GM12872 (cell line): Measurements from ENCODE around the gene MAP1LC3B.

ENCODE experiments used
- CTCF ChIP-seq: IDR thresholded peaks from 3 replicates; pipeline ENCODE4 v1.5.1; 2011; ENCODE audit warnings: low read depth, mild to moderate bottlenecking, low read length, moderate library complexity; ENCODE audit not compliant: insufficient read depth

MAP1LC3B gene

DNA sequence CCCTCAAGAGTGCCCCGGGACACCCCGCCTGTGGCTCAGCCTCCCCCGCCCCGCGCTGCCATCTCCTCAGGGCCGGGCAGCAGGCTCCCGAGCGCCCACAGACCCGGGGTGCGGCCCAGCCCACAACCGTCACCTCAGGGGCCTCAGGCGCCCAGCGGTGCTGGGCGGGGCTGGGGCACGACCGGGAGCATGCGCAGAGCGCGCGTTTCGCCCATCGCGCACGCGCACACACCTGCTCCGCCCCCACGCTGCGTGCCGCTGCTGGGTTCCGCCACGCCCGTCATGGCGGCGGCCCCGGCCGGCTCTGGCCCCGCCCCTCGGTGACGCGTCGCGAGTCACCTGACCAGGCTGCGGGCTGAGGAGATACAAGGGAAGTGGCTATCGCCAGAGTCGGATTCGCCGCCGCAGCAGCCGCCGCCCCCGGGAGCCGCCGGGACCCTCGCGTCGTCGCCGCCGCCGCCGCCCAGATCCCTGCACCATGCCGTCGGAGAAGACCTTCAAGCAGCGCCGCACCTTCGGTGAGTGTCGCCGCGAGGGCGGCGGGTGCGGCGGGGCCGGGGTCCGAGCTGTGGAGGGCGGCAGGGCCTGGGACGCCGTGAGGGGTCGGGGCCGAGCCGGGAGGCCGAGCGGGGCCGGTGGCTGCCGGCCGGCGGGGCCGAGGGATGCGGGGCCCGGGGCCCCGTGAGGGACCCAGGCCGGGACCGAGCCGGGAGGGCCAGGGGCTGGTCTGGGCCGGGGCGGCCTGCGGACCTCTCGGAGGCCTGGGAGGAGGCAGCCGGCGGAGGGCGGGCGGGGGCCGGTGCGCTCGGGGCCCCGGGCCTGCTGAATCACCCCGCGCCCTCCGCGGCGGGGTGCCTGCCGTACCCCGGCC lies at the start of gene MAP1LC3B:
TSS of gene MAP1LC3B (plus strand) at position 387 of the 871 bp plus-strand sequence. CDS start at position 479, 92 bp downstream.
- no peak for TF ChIP-seq CTCF

DNA sequence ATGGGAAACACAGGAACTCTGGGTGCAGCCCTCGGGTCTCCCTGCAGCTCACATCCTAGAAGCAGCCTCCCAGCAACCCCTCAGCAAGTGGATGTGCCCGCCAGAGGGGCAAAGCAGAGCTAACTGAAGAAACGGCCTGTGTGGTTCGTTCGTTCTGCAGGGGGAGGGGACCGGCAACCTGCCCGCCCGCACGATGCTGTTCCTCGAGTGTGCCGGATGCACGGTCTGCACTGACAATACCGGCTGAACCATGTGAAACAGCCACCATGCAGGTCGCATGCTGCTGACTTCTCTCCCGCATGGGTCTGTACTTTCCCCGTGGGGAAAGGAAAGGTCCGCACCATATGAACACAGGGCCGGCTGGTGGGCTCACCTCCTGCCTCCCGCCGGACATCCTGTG lies 49.6 kb upstream of the MAP1LC3B start:
- TF ChIP-seq CTCF: no peak

DNA sequence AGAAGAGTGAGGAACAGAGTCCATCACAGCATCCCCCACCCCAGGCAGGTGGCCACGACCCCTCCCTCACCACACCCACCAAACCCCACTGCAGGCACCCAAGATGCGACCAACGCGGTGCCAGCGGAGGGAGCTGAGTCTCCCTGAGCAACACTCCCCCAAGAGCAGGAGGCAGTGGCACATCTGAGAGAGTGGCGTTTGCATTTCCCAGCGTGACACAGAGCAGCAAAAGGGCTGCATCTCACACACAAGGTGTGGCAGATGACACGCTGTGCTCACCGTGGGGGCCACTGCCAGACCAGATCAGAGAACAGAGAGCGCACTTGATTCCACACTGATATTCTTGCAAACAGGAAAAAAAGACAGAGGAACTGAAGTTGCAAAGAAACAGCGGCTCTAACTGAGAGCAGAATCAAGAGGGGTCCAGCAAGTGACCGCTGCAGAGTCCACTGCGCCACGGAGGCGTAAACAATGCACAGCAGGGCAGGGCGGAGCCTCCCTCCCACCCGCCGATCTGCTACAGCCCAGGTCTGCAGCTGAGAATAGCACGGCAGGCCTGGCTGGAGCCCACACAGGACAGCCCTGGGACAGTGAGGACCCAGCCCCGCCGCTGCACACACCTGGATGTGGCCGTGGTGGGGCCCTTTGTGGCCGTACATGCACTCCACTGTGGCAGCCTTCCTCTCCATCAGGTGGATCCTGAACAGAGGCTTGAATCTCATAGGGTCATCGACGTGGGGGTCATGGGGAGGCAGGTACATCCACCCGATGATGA lies 49.0 kb upstream of the MAP1LC3B start:
- no peak for TF ChIP-seq CTCF

DNA sequence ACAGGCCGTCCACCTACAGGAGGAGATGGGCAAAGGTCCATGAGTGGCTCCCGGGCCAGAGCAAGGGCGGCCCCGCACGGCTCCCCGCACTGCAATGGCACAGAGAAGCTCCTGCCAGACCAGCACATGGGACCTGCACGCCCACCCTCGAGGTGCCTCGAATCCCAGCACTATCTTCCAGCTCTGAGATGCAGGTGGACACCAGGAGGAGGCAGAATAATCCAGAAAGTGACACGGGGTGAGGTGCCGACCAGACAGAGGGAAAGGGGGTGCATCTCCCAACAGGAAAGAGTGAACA lies 48.4 kb upstream of the MAP1LC3B start:
- no peak for TF ChIP-seq CTCF

DNA sequence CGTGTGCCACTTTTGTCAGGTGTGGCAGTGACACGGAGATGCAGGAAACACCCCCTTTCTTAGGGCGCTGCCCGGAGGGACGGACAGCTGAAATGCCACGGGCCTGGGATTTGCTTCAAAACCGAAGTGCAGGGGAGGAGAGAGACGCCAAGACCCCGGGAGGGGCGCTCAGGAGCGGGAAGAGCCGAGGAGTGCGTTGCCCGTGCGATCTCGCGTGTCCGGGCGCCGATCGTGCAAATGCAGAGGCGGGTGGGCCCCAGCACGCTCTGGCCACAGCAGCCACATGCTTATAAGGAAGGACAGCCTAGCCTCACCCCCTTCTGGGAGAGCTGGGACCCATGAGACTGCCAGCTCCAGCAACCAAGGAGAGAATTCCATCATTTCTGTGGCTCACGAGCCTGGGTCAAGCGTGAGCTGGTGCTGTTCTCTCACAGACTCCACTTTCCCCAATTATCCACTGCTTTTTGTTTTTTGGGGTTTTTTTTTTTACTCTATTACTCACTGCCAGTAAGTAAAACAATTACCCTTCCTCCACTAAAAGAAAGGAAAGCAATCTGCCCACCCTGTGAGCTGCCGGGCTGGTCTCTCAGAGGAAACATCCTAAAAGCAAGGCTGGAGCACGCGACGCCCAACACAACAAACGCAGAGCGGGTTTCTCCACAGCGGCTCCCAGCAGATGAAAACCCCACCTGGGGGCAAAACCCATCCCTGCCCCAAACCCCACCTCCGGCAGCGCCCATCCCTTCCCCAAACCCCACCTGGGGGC lies 47.8 kb upstream of the MAP1LC3B start:
- no peak for TF ChIP-seq CTCF

DNA sequence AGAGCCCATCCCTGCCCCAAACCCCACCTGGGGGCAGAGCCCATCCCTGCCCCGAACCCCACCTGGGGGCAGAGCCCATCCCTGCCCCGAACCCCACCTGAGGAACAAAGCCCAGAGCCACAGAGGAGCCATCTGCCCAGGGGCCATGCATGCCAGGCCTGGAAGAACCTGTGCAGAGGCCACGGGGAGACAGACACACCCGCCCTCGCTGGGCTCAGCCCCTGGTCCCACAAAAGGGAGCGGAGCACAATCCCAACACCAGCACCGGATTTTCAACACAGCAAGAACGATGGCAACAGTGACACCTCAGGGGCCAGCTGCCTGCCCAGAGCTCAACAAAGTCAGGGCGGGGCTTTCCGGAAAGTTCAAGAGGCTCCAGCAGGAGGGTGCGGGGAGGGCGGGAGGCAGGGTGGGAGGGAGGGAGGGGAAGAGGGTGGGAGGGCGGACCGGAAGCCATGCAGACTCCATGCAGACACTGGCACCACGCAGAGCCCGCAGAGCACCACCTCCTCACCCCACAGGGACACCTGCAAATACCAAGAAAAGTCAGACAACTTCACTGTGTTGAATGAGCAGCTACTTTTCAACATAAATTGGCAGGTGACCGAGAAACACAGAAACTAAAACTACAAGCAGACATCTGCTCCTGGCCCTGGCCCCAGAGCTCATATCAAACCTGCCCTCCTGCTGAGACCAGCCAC lies 47.1 kb upstream of the MAP1LC3B start:
- TF ChIP-seq CTCF: no peak
